GM10266 (cell line): ENCODE data around the gene GMDS.

Source experiments
- DNase-seq: peaks from one replicate; pipeline ENCODE4 v3.0.0; 2012; ENCODE audit errors: extremely low spot score
- TF ChIP-seq, protein P1 (sequence below): IDR thresholded peaks from 2 replicates; pipeline ENCODE4 v1.5.1; 2012; ENCODE audit warnings: mild to moderate bottlenecking, low read depth; ENCODE audit not compliant: control insufficient read depth, insufficient read depth; ENCODE audit errors: missing control alignments

Gene GMDS

DNA sequence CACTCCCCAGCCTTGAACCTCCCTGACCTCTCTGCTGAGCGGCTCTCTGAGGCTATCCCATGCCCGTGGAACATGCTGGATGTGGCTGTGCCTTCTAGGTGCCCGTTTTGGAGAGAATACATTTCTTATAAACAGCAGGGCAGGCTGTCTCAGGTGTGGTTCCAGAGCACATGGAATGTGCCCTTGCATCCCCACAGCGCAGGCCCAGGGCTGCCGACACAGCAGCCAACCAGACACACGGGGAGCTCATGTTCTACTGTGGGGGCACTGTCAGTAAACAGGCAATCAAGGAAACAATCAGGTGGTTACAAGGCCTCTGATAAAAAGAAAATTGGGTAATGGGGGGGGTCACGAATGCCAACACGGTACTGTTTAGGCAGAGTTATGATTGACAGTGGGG, 604.9 kb downstream of the GMDS start:
- TF ChIP-seq, protein P1, sequence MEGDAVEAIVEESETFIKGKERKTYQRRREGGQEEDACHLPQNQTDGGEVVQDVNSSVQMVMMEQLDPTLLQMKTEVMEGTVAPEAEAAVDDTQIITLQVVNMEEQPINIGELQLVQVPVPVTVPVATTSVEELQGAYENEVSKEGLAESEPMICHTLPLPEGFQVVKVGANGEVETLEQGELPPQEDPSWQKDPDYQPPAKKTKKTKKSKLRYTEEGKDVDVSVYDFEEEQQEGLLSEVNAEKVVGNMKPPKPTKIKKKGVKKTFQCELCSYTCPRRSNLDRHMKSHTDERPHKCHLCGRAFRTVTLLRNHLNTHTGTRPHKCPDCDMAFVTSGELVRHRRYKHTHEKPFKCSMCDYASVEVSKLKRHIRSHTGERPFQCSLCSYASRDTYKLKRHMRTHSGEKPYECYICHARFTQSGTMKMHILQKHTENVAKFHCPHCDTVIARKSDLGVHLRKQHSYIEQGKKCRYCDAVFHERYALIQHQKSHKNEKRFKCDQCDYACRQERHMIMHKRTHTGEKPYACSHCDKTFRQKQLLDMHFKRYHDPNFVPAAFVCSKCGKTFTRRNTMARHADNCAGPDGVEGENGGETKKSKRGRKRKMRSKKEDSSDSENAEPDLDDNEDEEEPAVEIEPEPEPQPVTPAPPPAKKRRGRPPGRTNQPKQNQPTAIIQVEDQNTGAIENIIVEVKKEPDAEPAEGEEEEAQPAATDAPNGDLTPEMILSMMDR, result no peak
- DNase-seq, result no peak

DNA sequence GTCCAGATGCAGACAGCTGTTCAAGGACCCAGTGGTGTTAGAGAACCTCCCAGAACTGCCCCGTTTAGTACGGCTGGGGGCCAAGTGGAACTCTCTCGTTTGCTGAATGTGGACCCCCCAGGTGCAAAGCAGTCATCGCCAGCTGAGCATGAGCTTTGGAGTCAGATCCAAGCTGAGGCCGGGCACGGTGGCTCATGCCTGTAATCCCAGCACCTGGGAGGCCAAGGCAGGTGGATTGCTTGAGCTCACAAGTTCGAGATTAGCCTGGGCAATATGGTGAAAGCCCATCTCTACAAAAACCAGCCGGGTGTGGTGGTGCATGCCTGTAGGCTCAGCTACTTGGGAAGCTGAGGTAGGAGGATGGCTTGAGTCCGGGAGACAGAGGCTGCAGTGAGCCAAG, 606.0 kb downstream of the GMDS start:
- no peak for DNase-seq
- TF ChIP-seq, protein P1, result no peak

DNA sequence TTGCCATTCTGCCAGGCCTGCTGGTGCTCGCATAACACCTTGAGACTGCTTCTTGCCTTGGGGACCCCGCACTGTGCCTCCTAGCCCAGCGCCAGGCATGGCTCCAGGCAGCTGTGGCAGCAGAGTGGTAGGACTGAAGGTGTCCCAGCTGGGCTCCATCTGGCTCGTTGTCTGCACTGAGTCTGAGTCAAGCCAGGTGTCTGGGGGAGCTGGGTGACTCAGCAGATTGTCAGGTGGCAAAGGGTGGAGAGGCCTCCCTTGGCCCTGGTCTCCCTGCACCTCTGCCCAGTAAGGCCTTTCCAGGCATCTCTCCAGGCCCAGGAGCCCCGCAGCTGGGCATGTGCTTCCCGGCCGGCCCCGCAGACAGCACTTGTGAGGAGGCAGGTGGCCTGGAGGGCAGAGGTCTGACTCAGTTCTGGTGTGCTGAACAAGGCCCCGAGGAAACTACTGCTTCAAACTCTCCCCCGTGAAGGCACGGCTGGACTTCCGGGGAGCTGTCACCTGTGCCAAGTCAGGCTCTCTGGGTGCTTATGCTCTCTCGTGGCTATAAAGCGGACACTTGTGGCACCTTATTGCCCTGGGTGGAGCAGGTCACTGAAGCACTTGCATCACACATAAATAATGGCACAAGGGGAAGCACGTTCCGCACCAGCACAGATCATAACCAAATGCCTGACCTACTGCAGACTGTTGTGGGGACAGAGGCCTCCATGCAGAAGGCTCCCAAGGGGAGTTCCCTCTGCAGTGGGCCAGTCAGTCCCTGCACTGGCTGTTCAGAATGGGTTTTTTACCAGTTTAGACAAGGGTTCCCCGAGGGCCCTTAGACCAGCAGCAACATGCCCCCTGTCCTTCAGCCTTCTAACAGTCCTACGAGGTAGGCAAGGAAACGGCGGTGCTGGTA, 608.2 kb downstream of the GMDS start:
- TF ChIP-seq, protein P1, result no peak

DNA sequence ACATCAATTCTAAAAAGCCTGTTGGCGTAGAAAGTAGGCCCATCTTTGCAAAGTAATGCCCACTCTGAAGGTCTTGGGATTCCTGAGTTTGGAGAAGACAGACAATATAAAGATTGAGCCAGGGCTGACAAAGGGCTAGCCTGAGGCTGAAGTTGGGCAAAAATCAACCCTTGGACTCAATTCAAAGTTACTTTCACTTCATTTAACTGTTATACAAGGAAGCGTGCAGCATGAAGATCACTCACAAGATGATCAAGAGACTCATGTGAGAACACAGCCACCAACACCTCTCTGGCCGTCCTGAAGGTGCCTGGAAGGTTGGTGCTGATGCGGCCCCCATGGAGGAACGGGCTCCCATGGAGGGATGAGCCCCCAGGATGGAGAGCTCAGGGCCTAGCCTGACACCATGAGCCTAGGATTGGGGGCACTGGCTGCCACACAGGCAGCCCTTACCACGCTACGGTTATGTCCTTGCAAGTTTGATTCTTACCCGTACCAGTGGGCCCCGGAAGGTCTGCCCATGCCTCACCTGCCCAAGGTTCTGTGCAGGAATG, 609.1 kb downstream of the GMDS start:
- DNase-seq, result no peak
- TF ChIP-seq, protein P1, result no peak

More for the DNA sequence above, 608.2 kb downstream of the GMDS start:
- no peak for DNase-seq

DNA sequence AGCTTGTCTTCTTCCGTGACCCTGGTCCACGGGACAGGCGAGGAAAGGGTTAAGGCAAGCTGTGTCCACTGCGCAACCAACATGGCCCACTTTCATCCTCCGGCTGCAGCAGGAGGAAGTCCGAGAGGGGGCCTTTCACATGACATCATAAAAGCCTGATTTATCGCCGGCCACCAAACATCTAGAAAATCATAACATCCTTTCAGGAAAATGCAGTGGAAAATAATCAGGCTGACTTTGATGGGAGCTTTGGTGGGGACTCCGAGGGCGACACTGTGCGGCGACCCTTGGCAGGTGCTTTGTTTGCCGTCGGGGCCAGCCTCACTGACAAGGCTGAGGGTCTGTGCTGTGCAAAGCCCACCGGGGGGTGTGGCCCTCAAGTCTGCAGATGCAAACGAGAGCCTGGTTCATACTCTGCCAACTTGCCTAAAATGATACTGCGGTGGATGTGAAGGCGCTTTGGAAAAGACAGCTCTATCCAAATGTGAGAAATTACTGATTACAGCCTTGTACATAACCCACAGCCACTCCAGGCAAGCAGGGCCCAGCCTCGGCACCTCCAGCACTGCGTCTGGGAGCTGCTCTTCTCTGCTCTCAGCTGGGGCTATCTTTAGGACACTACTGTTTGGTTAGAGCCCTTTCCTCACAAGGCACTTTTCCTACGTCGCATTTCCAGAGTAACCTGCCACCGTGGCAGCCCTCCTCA, 609.9 kb downstream of the GMDS start:
- DNase-seq, result no peak
- TF ChIP-seq, protein P1, result no peak

DNA sequence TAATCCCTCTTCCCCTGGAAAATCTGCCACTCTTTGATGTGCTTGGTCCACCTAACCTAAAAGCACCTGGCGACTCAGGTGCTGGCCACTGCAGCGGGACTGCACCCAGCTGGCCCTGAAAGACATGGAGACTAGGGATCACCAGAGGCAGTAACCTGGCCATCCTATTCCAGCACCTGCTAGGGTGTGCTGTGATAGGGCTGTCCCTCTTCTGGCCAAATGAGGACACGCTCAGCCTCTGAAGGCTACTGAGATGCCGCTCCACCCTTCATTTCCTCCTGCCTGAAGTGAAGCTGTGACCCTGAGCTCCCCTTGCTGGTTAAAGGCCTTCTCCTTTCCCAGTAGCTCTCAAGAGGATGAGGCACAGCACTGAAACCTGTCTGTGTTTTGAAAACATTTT, 611.3 kb downstream of the GMDS start:
- no peak for DNase-seq
- TF ChIP-seq, protein P1, result no peak
